CD14-positive monocyte (primary cell): Measurements from ENCODE around the gene SMG1. TPM values are rescaled to one million over a fixed set of nuclear protein-coding genes. Genes with fewer than 3 reads are reported as not detected.

ENCODE experiments used
- DNase-seq, 3 donors: peaks; one replicate each; pipeline ENCODE4 v3.0.0-alpha.2; 2011 to 2022
- H2AFZ ChIP-seq: 2 replicates; pipeline ENCODE4 v1.6.0; 2012; ENCODE audit warnings: mild to moderate bottlenecking, low read depth, low read length, inconsistent platforms; ENCODE audit not compliant: insufficient read depth, poor library complexity, severe bottlenecking
- H3K27ac ChIP-seq, 2 donors: 1 replicate in 1 of 2; 2 replicates in 1 of 2; pipeline ENCODE4 v1.5.1; 2012 to 2013; ENCODE audit warnings: low read length in 2 of 2, control low read depth in 1 of 2, inconsistent platforms in 1 of 2, low read depth in 1 of 2, mild to moderate bottlenecking in 1 of 2
- H3K27me3 ChIP-seq, 2 donors: one replicate each; pipeline versions ENCODE4 v1.6.0 to v1.6.1; 2011 to 2013; ENCODE audit warnings: low read length in 2 of 2; ENCODE audit not compliant: control insufficient read depth in 2 of 2, insufficient read depth in 2 of 2
- H3K36me3 ChIP-seq, 2 donors: replicated peaks in 1 of 2; 1 replicate in 1 of 2; 2 replicates in 1 of 2; pipeline versions ENCODE4 v1.5.1 to v1.6.1; 2012 to 2013; ENCODE audit warnings: low read length in 2 of 2, control low read depth in 1 of 2, inconsistent platforms in 1 of 2, mild to moderate bottlenecking in 1 of 2; ENCODE audit not compliant: insufficient read depth in 2 of 2, control insufficient read depth in 1 of 2
- H3K4me1 ChIP-seq, 2 donors: 1 replicate in 1 of 2; 2 replicates in 1 of 2; pipeline versions ENCODE4 v1.5.1 to v1.6.1; 2012 to 2013; ENCODE audit warnings: low read length in 2 of 2, control low read depth in 1 of 2, inconsistent platforms in 1 of 2, mild to moderate bottlenecking in 1 of 2, moderate library complexity in 1 of 2; ENCODE audit not compliant: insufficient read depth in 2 of 2, control insufficient read depth in 1 of 2
- H3K4me2 ChIP-seq: replicated peaks from 2 replicates; pipeline ENCODE3; 2012; ENCODE audit warnings: low read length, moderate library complexity, mild to moderate bottlenecking; ENCODE audit not compliant: poor library complexity, severe bottlenecking; ENCODE audit errors: extremely low read depth
- H3K4me3 ChIP-seq, 3 experiments: fragments of 200-600 bp in 1 of 3; sonication (generic) in 1 of 3; replicated peaks in 1 of 3; 1 replicate in 2 of 3; 2 replicates in 1 of 3; pipeline ENCODE4 v1.5.1; 2011 to 2013; ENCODE audit warnings: low read length in 3 of 3, mild to moderate bottlenecking in 3 of 3, control low read depth in 2 of 3, low read depth in 2 of 3, inconsistent platforms in 1 of 3, moderate library complexity in 1 of 3
- H3K79me2 ChIP-seq: 2 replicates; pipeline ENCODE4 v1.6.0; 2012; ENCODE audit warnings: mild to moderate bottlenecking, control low read depth, inconsistent platforms, low read length, moderate library complexity; ENCODE audit not compliant: insufficient read depth
- H3K9ac ChIP-seq: 2 replicates; pipeline ENCODE4 v1.6.0; 2017; ENCODE audit warnings: low read length, mild to moderate bottlenecking; ENCODE audit not compliant: insufficient read depth, poor library complexity, severe bottlenecking
- H3K9me3 ChIP-seq, 2 donors: replicated peaks in 1 of 2; 1 replicate in 1 of 2; 2 replicates in 1 of 2; pipeline versions ENCODE4 v1.5.1 to v1.6.1; 2012 to 2013; ENCODE audit warnings: low read length in 2 of 2, control low read depth in 1 of 2; ENCODE audit not compliant: control insufficient read depth in 1 of 2, insufficient read depth in 1 of 2
- H4K20me1 ChIP-seq: 2 replicates; pipeline ENCODE4 v1.6.0; 2012; ENCODE audit warnings: mild to moderate bottlenecking, low read length, control low read depth, moderate library complexity; ENCODE audit not compliant: insufficient read depth
- H3K27ac Mint-ChIP-seq, 7 donors: one replicate each; pipeline ENCODE4 v1.8.0; 2020; ENCODE audit warnings: mild to moderate bottlenecking in 7 of 7, mixed read lengths in 7 of 7, moderate library complexity in 6 of 7, inconsistent platforms in 2 of 7
- H3K27me3 Mint-ChIP-seq, 3 donors: one replicate each; pipeline ENCODE4 v1.8.0; 2021 to 2022; ENCODE audit warnings: low read depth in 3 of 3, mild to moderate bottlenecking in 3 of 3, mixed read lengths in 3 of 3, moderate library complexity in 3 of 3, inconsistent platforms in 1 of 3
- H3K36me3 Mint-ChIP-seq, 2 donors: one replicate each; pipeline ENCODE4 v1.8.0; 2020; ENCODE audit warnings: mixed read lengths in 2 of 2, inconsistent platforms in 1 of 2, mild to moderate bottlenecking in 1 of 2
- H3K4me1 Mint-ChIP-seq: one replicate; pipeline ENCODE4 v1.8.0; 2020; ENCODE audit warnings: mild to moderate bottlenecking, mixed read lengths
- H3K4me3 Mint-ChIP-seq, 2 donors: one replicate each; pipeline ENCODE4 v1.8.0; 2020; ENCODE audit warnings: mild to moderate bottlenecking in 2 of 2, mixed read lengths in 2 of 2, moderate library complexity in 1 of 2
- H3K9me3 Mint-ChIP-seq, 7 donors: one replicate each; pipeline ENCODE4 v1.8.0; 2020 to 2022; ENCODE audit warnings: mixed read lengths in 7 of 7, mild to moderate bottlenecking in 6 of 7, moderate library complexity in 6 of 7, inconsistent platforms in 2 of 7
- WGBS: methylation state at CpG from one replicate; pipeline ENCODE4 v1.1.5; 2013; ENCODE audit warnings: missing lambda C conversion rate; ENCODE audit not compliant: insufficient coverage; 5-methylcytosine and 5-hydroxymethylcytosine counted together
- intact Hi-C, 2 donors: fragments of 100-400 bp; cut with micrococcal nuclease; formaldehyde crosslinking; loops; one replicate each; pipeline versions ENCODE4 v1.15.0 to v1.15.1; 2023
- polyA plus RNA-seq, 3 donors: library from polyadenylated mRNA; depleted of rRNA in 1 of 3; unstranded in 2 of 3; stranded (reverse) in 1 of 3; fragments of 300-500 nt in 2 of 3; fragments of >200 nt in 1 of 3; fragmentation: Illumina TruSeq in 2 of 3; gene quantifications; 1 replicate in 2 of 3; 2 replicates in 1 of 3; pipeline ENCODE4 v1.2.3, GENCODE V29; 2012 to 2021
- TF ChIP-seq, protein P1 (sequence below): fragments of 200-600 bp; IDR thresholded peaks from one replicate; pipeline ENCODE4 v1.8.0; 2022; ENCODE audit warnings: antibody characterized with exemption, mild to moderate bottlenecking

SMG1 gene
- polyA plus RNA-seq, 3 donors = 2.4 to 31.8 (median 7.1) TPM

DNA sequence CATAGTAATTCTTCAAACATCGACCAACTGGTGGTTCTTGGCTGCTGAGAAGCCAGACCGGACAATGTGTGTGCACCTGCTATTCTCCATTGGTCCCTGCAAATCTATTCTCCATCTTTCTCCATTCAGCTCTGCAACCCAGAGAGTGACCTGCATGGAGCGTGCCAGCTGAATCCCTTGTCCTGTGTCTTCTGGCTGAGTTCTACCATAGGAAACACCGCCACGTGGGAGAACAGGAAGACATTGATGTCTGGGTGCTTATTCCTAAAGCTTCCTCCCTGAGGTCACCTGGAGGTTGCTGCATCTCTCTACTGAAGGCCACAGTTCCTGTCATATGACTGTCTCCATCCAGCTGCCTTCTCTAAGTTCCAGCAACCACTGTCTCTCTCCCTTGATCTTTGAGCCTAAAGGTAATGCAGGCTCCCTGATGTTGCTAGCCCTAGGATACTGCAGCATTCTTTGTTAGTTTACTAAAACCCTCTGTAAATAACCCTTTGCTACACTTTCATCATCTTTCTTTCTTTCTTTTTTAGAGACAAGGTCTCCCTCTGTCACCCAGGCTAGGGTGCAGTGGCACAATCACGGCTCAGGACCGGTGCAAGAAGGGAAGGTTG lies 10.6 kb upstream of the SMG1 start:
- Mint-ChIP-seq H3K9me3 (no peaks in the 10 kb centered on the region), H3K27me3 (peaks cover 0 to 6% (median 0%) of the 10 kb centered on the region in 3 donors), H3K27ac (no peak overlapping the region), H3K4me1 (peaks cover 4% of the 10 kb centered on the region), H3K4me3 (no peak overlapping the region), H3K36me3 (no peaks in the 10 kb centered on the region)
- Histone ChIP-seq H3K4me2 (no peak overlapping the region), H3K9me3 (no peaks in the 10 kb centered on the region), H3K27me3 (no peaks in the 10 kb centered on the region), H3K4me1 (no peaks in the 10 kb centered on the region), H4K20me1 (no peaks in the 10 kb centered on the region), H3K4me3 (no peak overlapping the region), H3K27ac (no peak overlapping the region), H3K9ac (no peak overlapping the region), H2AFZ (no peak overlapping the region), H3K79me2 (no peaks in the 10 kb centered on the region), H3K36me3 (no peaks in the 10 kb centered on the region)
- TF ChIP-seq, protein P1, sequence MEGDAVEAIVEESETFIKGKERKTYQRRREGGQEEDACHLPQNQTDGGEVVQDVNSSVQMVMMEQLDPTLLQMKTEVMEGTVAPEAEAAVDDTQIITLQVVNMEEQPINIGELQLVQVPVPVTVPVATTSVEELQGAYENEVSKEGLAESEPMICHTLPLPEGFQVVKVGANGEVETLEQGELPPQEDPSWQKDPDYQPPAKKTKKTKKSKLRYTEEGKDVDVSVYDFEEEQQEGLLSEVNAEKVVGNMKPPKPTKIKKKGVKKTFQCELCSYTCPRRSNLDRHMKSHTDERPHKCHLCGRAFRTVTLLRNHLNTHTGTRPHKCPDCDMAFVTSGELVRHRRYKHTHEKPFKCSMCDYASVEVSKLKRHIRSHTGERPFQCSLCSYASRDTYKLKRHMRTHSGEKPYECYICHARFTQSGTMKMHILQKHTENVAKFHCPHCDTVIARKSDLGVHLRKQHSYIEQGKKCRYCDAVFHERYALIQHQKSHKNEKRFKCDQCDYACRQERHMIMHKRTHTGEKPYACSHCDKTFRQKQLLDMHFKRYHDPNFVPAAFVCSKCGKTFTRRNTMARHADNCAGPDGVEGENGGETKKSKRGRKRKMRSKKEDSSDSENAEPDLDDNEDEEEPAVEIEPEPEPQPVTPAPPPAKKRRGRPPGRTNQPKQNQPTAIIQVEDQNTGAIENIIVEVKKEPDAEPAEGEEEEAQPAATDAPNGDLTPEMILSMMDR = no peak
- 90% methylated on average over 2 of the region's 7 CpGs for WGBS
- DNase-seq = no peak
- intact Hi-C loops = no loop called here

DNA sequence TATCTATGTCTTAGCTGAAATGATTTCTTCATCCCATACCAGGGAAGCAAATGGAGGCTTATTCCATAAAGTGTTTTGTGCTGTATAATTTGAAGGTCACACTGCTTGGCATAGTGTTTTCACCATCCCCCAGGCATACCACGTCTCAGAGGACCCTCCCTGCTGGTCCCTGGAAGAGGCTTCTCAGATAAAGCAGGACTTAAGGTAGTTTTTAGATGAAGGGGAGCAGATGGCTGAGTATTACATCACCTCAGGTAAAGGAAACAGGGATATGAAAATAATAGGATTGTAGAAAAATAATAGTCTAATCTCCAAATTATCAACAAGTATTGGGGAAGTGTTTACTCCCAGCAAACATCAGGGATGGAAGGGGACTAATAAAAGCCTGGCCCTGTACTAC lies 7.3 kb upstream of the SMG1 start:
- H3K9ac ChIP-seq = no peak overlapping the region
- TF ChIP-seq, protein P1 = no peak
- no peak overlapping the region for H3K27ac ChIP-seq
- no peak overlapping the region for H3K4me2 ChIP-seq
- H3K9me3 ChIP-seq = no peaks in the 10 kb centered on the region
- no peak overlapping the region for H3K4me3 ChIP-seq
- Mint-ChIP-seq H3K4me3 (no peak overlapping the region), H3K36me3 (no peaks in the 10 kb centered on the region), H3K27me3 (peaks cover 0 to 8% (median 3%) of the 10 kb centered on the region in 3 donors), H3K9me3 (no peaks in the 10 kb centered on the region), H3K27ac (no peak overlapping the region), H3K4me1 (peaks cover 4% of the 10 kb centered on the region)
- H3K36me3 ChIP-seq = no peaks in the 10 kb centered on the region
- H2AFZ ChIP-seq = no peak overlapping the region
- no CpG with 5 or more reads among the region's 1 CpG for WGBS
- H4K20me1 ChIP-seq = no peaks in the 10 kb centered on the region
- intact Hi-C loops = no loop called here
- H3K4me1 ChIP-seq = no peaks in the 10 kb centered on the region
- no peaks in the 10 kb centered on the region for H3K27me3 ChIP-seq
- no peak for DNase-seq
- H3K79me2 ChIP-seq = no peaks in the 10 kb centered on the region
